ENCODE measurements around the gene ZNF582.

DNA sequence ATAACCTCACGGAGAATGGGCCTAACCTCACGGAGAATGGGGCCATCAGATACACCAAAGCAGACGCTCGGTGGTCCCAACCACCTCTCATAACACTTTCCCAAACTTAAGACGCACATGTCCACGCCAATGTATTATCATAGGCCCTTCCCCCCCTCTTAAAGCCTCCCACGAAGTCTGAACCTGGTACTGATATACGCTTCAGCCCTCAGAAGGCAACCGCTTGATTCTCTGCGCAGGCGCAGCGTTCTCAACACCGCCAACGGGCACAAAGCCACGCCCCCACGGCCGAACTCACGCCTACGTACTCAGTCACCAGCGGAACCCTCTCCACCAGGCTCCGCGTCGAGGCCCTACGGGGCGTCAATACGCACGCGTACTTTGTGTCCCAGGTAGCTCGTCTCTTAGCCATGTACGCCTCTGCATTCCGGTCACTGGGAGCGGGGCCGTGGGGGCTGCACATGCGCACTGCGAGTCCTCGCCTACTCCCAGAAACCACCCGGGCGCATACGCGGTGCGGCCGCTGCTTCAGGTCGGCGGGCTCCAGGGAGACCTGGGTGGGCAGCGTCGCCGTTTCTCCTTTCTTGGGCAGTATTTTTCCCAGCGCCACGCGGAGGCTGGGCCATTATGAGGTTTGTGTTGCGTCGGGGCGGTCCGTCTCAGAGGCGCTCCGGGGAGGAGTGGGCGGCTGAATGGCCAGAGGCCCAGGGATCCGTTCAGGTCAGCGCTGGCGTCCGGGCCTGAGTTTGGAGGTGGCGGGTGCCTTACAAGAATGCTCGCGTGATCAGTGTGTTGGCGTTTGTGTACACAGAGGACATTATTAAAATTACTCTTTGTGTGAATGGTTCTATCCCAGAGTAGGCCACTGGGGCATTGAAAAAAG, 25.3 kb downstream of the ZNF582 start:
- TF ChIP-seq, protein P1, sequence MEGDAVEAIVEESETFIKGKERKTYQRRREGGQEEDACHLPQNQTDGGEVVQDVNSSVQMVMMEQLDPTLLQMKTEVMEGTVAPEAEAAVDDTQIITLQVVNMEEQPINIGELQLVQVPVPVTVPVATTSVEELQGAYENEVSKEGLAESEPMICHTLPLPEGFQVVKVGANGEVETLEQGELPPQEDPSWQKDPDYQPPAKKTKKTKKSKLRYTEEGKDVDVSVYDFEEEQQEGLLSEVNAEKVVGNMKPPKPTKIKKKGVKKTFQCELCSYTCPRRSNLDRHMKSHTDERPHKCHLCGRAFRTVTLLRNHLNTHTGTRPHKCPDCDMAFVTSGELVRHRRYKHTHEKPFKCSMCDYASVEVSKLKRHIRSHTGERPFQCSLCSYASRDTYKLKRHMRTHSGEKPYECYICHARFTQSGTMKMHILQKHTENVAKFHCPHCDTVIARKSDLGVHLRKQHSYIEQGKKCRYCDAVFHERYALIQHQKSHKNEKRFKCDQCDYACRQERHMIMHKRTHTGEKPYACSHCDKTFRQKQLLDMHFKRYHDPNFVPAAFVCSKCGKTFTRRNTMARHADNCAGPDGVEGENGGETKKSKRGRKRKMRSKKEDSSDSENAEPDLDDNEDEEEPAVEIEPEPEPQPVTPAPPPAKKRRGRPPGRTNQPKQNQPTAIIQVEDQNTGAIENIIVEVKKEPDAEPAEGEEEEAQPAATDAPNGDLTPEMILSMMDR (conservative IDR thresholded peaks at IDR 0.05; ENCODE audit: low read depth, low read length) = no peak
- no peak for TF ChIP-seq EZH2 (IDR thresholded peaks at IDR 0.05; ENCODE audit: low read length, unreplicated experiment)
